Keratinocyte (primary cell): ENCODE measurements around the gene PLEK. TPM values are rescaled to one million over a fixed set of nuclear protein-coding genes. Genes with fewer than 3 reads are reported as not detected.

Experiments
- DNase-seq: peaks from one replicate; pipeline ENCODE4 v3.0.0-alpha.2; 2011; ENCODE audit warnings: low read depth, missing footprints, low spot score
- FAIRE-seq: peaks from 2 replicates; lab custom pipeline; 2011; peaks lifted over from hg19 to GRCh38; lab: Jason Lieb, UNC
- H2AFZ ChIP-seq: 2 replicates; pipeline ENCODE4 v1.6.0; 2012; ENCODE audit warnings: low read length, control low read depth, inconsistent platforms; ENCODE audit not compliant: control insufficient read depth
- H3K27ac ChIP-seq: 2 replicates; pipeline ENCODE4 v1.5.1; 2011; ENCODE audit warnings: low read length; ENCODE audit not compliant: control insufficient read depth, insufficient read depth
- H3K27me3 ChIP-seq: 3 replicates; pipeline ENCODE4 v1.6.0; 2011; ENCODE audit warnings: low read length; ENCODE audit not compliant: control insufficient read depth, insufficient read depth; ENCODE audit errors: extremely low read depth
- H3K36me3 ChIP-seq, 2 experiments: 2 replicates in 1 of 2; 3 replicates in 1 of 2; pipeline ENCODE4 v1.5.1; 2011; ENCODE audit warnings: low read length in 2 of 2, mild to moderate bottlenecking in 1 of 2; ENCODE audit not compliant: control insufficient read depth in 2 of 2, insufficient read depth in 2 of 2; ENCODE audit errors: extremely low read depth in 1 of 2
- H3K4me1 ChIP-seq: 3 replicates; pipeline ENCODE4 v1.5.1; 2011; ENCODE audit warnings: low read length; ENCODE audit not compliant: control insufficient read depth, insufficient read depth; ENCODE audit errors: extremely low read depth
- H3K4me2 ChIP-seq: 3 replicates; pipeline ENCODE4 v1.6.0; 2011; ENCODE audit warnings: low read depth, low read length; ENCODE audit not compliant: control insufficient read depth, insufficient read depth; ENCODE audit errors: extremely low read depth
- H3K4me3 ChIP-seq, 3 experiments: fragments of 200-600 bp in 1 of 3; sonication (generic) in 1 of 3; 2 replicates in 2 of 3; 3 replicates in 1 of 3; pipeline ENCODE4 v1.5.1; 2011 to 2016; ENCODE audit warnings: low read length in 3 of 3, mild to moderate bottlenecking in 3 of 3, control low read depth in 2 of 3, inconsistent platforms in 1 of 3, low read depth in 1 of 3, mixed read lengths in 1 of 3, mixed run types in 1 of 3, moderate library complexity in 1 of 3; ENCODE audit not compliant: control insufficient read depth in 2 of 3, insufficient read depth in 2 of 3; ENCODE audit errors: extremely low read depth in 1 of 3
- H3K79me2 ChIP-seq: 2 replicates; pipeline ENCODE4 v1.6.0; 2012; ENCODE audit warnings: low read length; ENCODE audit not compliant: control insufficient read depth, insufficient read depth
- H3K9ac ChIP-seq: 3 replicates; pipeline ENCODE4 v1.6.0; 2011; ENCODE audit warnings: low read length; ENCODE audit not compliant: control insufficient read depth, insufficient read depth; ENCODE audit errors: extremely low read depth
- H3K9me1 ChIP-seq: 3 replicates; pipeline ENCODE4 v1.6.0; 2011; ENCODE audit warnings: low read length; ENCODE audit not compliant: control insufficient read depth, insufficient read depth; ENCODE audit errors: extremely low read depth
- H3K9me3 ChIP-seq: 2 replicates; pipeline ENCODE4 v1.5.1; 2012; ENCODE audit warnings: low read depth, low read length; ENCODE audit not compliant: control insufficient read depth
- H4K20me1 ChIP-seq: 3 replicates; pipeline ENCODE4 v1.6.0; 2011; ENCODE audit warnings: low read length; ENCODE audit not compliant: control insufficient read depth, insufficient read depth; ENCODE audit errors: extremely low read depth
- EZH2 ChIP-seq: IDR thresholded peaks from one replicate; pipeline ENCODE4 v1.6.1; 2012; ENCODE audit warnings: inconsistent platforms, mild to moderate bottlenecking, low read length, moderate library complexity
- dilution Hi-C: fragments of 300-500 bp; cut with MboI; formaldehyde crosslinking; loops from one replicate; pipeline ENCODE4 v1.7.0; 2020; ENCODE audit warnings: low sequenced_read_pairs; ENCODE audit not compliant: extremely low pct_ligation_motif_present
- polyA plus RNA-seq, 5 experiments: library from polyadenylated mRNA; depleted of rRNA in 3 of 5; stranded (reverse) in 3 of 5; stranded (forward) in 1 of 5; unstranded in 1 of 5; fragments of >200 nt; gene quantifications; 1 replicate in 1 of 5; 2 replicates in 3 of 5; 3 replicates in 1 of 5; pipeline versions ENCODE4 v1.2.1 to v1.2.3, GENCODE V29; 2011 to 2012; ENCODE audit warnings: missing spikeins in 2 of 5, low read depth in 1 of 5, low replicate concordance in 1 of 5
- TF ChIP-seq, protein P1 (sequence below), 3 experiments: IDR thresholded peaks in 1 of 3; conservative IDR thresholded peaks in 1 of 3; optimal IDR thresholded peaks in 1 of 3; 2 replicates in 2 of 3; 3 replicates in 1 of 3; pipeline versions ENCODE3 to v1.5.1; 2011; ENCODE audit warnings: low read length in 3 of 3, mild to moderate bottlenecking in 3 of 3, moderate library complexity in 2 of 3, control low read depth in 1 of 3, inconsistent platforms in 1 of 3; ENCODE audit not compliant: insufficient read depth in 2 of 3; ENCODE audit errors: extremely low read depth in 1 of 3

The PLEK gene
- polyA plus RNA-seq, 1 donor (not counting 4 experiments of a cell fraction or from before 2014, with no cell fraction given), result 0.04 TPM

DNA sequence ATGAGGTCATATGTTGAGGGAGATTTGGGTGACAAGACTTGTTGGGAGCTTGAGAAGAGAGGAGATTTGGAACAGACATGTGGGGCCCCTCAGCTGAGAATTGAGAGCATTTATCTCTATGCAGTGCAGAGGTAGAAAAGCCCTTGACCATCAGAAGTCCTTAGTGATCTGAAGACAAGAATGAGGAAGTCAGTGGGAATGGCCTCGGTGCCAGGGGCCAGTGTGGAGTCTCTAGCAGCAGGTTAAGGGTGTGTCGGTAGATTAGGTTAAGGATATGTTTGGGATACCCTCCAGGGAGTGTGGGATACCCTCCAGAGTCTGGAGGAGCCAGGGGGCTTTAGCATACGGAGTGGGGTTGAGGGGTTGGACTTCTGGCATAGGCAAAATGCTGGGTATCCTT, 60.4 kb downstream of the PLEK start:
- TF ChIP-seq EZH2, result no peak
- no peak for DNase-seq
- Histone ChIP-seq H4K20me1 (no peaks in the 10 kb centered on the region), H3K27ac (no peak overlapping the region), H3K9me1 (no peaks in the 10 kb centered on the region), H3K9me3 (no peaks in the 10 kb centered on the region), H3K4me2 (no peak overlapping the region), H3K4me1 (no peaks in the 10 kb centered on the region), H3K27me3 (peaks cover 6% of the 10 kb centered on the region), H3K4me3 (no peak overlapping the region), H3K9ac (no peak overlapping the region), H2AFZ (no peak overlapping the region), H3K36me3 (no peaks in the 10 kb centered on the region), H3K79me2 (no peaks in the 10 kb centered on the region)
- no peak for FAIRE-seq
- dilution Hi-C loops, result no loop called here

DNA sequence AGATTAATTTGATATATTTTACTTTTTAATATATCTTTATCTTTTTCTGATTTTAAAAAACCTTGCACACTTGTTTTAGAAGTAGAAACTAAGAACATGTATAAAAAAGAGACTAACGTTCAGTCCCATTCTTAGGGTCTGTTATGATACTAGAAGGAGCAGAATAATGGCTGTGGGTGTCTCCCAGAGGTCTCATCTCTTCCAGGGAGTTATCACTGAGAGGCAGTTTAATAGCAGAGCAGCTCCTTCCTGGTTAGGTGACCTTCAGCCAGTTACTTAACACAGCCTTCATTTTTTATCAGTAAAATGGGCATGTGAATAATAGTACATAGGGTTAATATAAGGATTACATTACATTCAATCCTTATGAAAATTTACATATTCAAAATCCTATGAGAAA, 61.4 kb downstream of the PLEK start:
- Histone ChIP-seq H3K4me2 (no peak overlapping the region), H3K27ac (no peak overlapping the region), H3K27me3 (peaks cover 6% of the 10 kb centered on the region), H3K9ac (no peak overlapping the region), H4K20me1 (no peaks in the 10 kb centered on the region), H3K9me3 (no peaks in the 10 kb centered on the region), H3K9me1 (no peaks in the 10 kb centered on the region), H2AFZ (no peak overlapping the region), H3K4me1 (no peaks in the 10 kb centered on the region), H3K4me3 (no peak overlapping the region), H3K36me3 (no peaks in the 10 kb centered on the region), H3K79me2 (no peaks in the 10 kb centered on the region)
- FAIRE-seq, result no peak
- DNase-seq, result no peak
- TF ChIP-seq EZH2, result no peak
- TF ChIP-seq, protein P1, sequence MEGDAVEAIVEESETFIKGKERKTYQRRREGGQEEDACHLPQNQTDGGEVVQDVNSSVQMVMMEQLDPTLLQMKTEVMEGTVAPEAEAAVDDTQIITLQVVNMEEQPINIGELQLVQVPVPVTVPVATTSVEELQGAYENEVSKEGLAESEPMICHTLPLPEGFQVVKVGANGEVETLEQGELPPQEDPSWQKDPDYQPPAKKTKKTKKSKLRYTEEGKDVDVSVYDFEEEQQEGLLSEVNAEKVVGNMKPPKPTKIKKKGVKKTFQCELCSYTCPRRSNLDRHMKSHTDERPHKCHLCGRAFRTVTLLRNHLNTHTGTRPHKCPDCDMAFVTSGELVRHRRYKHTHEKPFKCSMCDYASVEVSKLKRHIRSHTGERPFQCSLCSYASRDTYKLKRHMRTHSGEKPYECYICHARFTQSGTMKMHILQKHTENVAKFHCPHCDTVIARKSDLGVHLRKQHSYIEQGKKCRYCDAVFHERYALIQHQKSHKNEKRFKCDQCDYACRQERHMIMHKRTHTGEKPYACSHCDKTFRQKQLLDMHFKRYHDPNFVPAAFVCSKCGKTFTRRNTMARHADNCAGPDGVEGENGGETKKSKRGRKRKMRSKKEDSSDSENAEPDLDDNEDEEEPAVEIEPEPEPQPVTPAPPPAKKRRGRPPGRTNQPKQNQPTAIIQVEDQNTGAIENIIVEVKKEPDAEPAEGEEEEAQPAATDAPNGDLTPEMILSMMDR (optimal IDR thresholded peaks at IDR 0.05 in 1 of 3, IDR thresholded peaks at IDR 0.05 in 1 of 3, conservative IDR thresholded peaks at IDR 0.05 in 1 of 3; ENCODE audit: extremely low read depth in 1 of 3, insufficient read depth in 2 of 3, low read length in 3 of 3), result no peak
- dilution Hi-C loops, result no loop called here

DNA sequence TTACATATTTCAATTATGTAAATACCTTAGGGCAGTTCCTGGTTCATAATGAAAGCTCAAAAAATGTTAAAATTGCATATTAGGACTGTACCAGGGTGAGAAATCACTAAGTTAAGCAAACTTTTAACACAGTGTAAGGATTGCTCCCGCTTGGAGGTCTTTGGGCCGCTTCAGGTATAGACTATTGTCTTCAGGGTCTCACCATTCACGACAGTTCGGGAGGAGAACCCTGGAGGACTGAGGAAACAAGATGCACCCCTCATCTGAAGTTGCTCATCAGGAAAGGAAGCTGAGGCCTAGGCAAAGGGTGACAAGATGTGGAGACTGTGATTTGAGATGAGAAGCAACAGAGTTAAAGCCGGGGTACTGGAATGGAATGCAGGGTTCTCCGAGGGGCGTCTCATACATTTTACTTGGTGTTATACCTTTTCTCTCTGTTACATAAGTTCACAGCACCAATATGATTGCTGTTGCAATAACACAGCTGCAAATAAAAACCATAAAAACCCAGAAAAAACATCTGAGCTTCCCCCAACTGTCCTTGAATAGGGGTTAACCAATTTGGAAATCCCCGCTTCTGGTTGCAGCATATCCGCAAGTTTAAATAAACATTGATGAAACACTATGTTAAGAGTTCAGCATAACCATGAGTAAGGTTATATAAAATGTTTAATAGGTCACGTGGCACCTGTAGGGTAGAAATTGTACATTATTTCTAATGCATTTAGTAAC, 61.9 kb downstream of the PLEK start:
- no peak overlapping the region for H3K4me2 ChIP-seq
- no peak for TF ChIP-seq EZH2
- TF ChIP-seq, protein P1 (optimal IDR thresholded peaks at IDR 0.05 in 1 of 3, IDR thresholded peaks at IDR 0.05 in 1 of 3, conservative IDR thresholded peaks at IDR 0.05 in 1 of 3; ENCODE audit: extremely low read depth in 1 of 3, insufficient read depth in 2 of 3, low read length in 3 of 3), result no peak
- H2AFZ ChIP-seq, result no peak overlapping the region
- peaks cover 6% of the 10 kb centered on the region for H3K27me3 ChIP-seq
- no peaks in the 10 kb centered on the region for H3K4me1 ChIP-seq
- no peaks in the 10 kb centered on the region for H4K20me1 ChIP-seq
- no peak overlapping the region for H3K27ac ChIP-seq
- H3K9ac ChIP-seq, result no peak overlapping the region
- H3K9me3 ChIP-seq, result no peaks in the 10 kb centered on the region
- no peak overlapping the region for H3K4me3 ChIP-seq
- H3K9me1 ChIP-seq, result no peaks in the 10 kb centered on the region
- no peaks in the 10 kb centered on the region for H3K36me3 ChIP-seq
- no peak for DNase-seq
- dilution Hi-C loops, result no loop called here
- no peak for FAIRE-seq
- no peaks in the 10 kb centered on the region for H3K79me2 ChIP-seq
